HCT116 (cell line): ENCODE measurements around the gene RAB8B.

ENCODE experiments used
- CTCF ChIP-seq, 3 experiments: fragments of 200-600 bp in 1 of 3; sonication (generic) in 1 of 3; IDR thresholded peaks in 2 of 3; conservative IDR thresholded peaks in 1 of 3; 2 replicates each; pipeline ENCODE4 v1.5.1; 2012 to 2017; ENCODE audit warnings: low read depth in 2 of 3, low read length in 2 of 3, antibody characterized with exemption in 1 of 3, borderline replicate concordance in 1 of 3, control low read depth in 1 of 3, mild to moderate bottlenecking in 1 of 3, mixed read lengths in 1 of 3, mixed run types in 1 of 3, moderate library complexity in 1 of 3; ENCODE audit not compliant: insufficient read depth in 1 of 3
- POLR2A ChIP-seq: IDR thresholded peaks from 2 replicates; pipeline ENCODE4 v1.7.0; 2011; ENCODE audit warnings: borderline replicate concordance; ENCODE audit not compliant: insufficient read depth, insufficient read length; ENCODE audit errors: extremely low read depth
- RAD21 ChIP-seq: IDR thresholded peaks from 2 replicates; pipeline ENCODE4 v1.6.1; 2012; ENCODE audit warnings: low read depth, mild to moderate bottlenecking

- TF ChIP-seq POLR2A, result no peak
- TF ChIP-seq CTCF (IDR thresholded peaks at IDR 0.05 in 2 of 3, conservative IDR thresholded peaks at IDR 0.05 in 1 of 3; ENCODE audit: borderline replicate concordance in 1 of 3, insufficient read depth in 1 of 3, low read depth in 2 of 3, low read length in 2 of 3), result no peak
- no peak for TF ChIP-seq RAD21
These were observed 94.9 kb downstream of the RAB8B start for GRCh38 chr15:63284335-63284734.
